ENCODE results near the gene PEX5.

PEX5 gene

DNA sequence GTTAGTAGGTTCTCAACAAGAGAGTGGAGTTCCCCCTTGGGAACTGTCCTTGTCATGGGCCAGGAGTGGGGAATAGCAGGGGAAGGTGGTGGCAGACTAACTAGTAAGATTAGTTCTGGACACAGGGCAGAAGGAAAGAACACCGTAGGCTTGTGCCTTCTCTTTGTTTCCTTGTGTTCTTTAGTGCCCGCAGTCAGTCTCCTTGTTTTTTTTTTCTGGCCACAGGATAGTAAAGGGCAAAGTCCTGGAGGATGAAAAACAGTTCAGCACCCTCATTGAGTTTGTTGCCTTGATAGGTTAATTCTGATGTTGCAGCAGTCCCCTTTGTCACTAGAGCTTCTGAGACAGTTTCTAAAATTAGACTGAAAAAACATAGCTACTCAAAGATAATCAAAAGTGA lies 8.4 kb downstream of the PEX5 start:
- no peak overlapping the region for H3K4me3 ChIP-seq (ENCODE audit: low read depth, low read length)
- TF ChIP-seq, protein P1, sequence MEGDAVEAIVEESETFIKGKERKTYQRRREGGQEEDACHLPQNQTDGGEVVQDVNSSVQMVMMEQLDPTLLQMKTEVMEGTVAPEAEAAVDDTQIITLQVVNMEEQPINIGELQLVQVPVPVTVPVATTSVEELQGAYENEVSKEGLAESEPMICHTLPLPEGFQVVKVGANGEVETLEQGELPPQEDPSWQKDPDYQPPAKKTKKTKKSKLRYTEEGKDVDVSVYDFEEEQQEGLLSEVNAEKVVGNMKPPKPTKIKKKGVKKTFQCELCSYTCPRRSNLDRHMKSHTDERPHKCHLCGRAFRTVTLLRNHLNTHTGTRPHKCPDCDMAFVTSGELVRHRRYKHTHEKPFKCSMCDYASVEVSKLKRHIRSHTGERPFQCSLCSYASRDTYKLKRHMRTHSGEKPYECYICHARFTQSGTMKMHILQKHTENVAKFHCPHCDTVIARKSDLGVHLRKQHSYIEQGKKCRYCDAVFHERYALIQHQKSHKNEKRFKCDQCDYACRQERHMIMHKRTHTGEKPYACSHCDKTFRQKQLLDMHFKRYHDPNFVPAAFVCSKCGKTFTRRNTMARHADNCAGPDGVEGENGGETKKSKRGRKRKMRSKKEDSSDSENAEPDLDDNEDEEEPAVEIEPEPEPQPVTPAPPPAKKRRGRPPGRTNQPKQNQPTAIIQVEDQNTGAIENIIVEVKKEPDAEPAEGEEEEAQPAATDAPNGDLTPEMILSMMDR (IDR thresholded peaks at IDR 0.05; ENCODE audit: low read depth, low read length) = no peak

DNA sequence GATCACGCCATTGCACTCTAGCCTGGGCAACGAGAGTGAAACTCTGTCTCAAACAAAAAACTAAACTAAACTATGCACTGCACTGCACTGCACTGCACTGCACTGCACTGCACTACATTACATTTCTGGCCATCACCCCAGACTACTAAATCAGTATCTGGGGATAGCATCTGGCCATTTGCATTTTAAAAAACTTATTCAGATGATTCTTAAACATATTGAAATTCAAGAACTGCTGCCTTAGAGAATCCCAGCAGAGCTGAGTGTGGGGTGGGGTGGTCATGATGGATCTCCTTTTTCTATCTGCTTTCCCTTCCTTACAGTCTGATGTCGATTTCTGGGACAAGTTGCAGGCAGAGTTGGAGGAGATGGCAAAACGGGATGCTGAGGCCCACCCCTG lies 13.6 kb downstream of the PEX5 start:
- TF ChIP-seq, protein P1 (IDR thresholded peaks at IDR 0.05; ENCODE audit: low read depth, low read length) = no peak
- H3K4me3 ChIP-seq (ENCODE audit: low read depth, low read length) = no peak overlapping the region

DNA sequence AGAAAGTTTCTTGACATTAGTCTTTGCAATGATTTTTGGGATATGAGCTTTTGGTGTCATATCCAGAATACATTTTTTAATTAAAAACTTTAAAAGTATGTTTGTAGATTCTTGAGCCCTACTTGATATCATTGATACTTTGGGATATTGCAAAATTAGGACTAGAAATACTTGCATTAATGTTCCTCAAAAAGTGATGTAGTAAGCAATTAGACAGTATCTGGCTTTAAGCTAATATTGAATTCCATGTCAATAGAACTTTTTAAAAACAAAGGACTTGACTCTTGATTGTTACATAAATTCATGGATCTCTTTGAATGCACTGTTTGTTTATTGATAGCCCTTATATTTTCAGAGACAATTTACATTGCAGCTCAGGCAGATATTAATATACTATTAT lies 15.6 kb downstream of the PEX5 start:
- TF ChIP-seq, protein P1 (IDR thresholded peaks at IDR 0.05; ENCODE audit: low read depth, low read length) = no peak
- no peak overlapping the region for H3K4me3 ChIP-seq (ENCODE audit: low read depth, low read length)

DNA sequence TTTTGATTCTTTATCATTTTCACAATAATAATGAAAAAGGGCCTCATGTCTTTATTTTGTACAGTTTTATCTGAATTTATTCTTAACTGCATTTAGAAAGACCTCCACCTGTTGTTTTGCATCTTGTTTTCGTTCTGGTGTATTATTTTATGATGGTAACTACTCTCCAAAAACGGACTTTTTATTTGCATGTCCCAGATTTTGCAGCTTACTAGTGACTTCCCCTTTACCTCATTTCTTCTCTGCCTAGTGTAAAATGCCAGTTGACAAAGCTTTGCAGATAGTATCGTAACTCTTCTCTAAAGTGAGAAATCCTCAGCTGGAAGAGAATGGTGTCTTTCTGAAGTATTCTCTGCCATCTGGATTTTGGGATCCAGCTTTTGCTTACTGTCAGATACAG lies 17.2 kb downstream of the PEX5 start:
- no peak overlapping the region for H3K4me3 ChIP-seq (ENCODE audit: low read depth, low read length)
- TF ChIP-seq, protein P1 (IDR thresholded peaks at IDR 0.05; ENCODE audit: low read depth, low read length) = no peak

DNA sequence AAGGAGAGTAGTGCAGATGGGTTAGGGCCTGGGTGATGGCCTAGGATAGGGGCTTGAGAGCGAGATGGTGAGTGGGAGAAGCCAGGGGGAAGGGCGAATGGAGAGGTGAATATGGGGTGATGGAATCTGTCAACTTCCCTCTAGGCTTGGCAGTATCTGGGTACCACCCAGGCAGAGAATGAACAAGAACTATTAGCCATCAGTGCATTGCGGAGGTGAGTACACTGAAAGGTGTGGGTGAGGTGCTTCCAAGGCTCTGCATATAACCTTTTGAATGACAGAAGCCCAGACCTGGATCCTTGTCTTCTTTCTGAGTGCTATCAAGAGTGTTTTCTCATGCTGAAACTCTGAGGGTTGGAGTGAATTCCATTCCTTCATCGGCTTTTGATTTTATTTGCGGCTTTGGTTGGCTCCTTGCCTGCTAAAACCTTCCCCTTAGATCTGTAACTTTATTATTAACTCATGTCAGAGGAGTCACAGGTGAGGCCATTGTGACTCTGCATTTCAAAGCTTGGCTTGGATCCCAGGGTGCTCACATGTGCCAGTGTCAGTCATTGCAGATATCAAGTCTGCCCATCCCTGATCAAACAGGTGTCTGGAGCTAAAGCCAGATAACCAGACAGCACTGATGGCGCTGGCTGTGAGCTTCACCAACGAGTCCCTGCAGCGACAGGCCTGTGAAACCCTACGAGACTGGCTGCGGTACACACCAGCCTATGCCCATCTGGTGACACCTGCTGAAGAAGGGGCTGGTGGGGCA lies 18.6 kb downstream of the PEX5 start:
- TF ChIP-seq, protein P1 (IDR thresholded peaks at IDR 0.05; ENCODE audit: low read depth, low read length) = no peak
- H3K4me3 ChIP-seq (ENCODE audit: low read depth, low read length) = no peak overlapping the region

DNA sequence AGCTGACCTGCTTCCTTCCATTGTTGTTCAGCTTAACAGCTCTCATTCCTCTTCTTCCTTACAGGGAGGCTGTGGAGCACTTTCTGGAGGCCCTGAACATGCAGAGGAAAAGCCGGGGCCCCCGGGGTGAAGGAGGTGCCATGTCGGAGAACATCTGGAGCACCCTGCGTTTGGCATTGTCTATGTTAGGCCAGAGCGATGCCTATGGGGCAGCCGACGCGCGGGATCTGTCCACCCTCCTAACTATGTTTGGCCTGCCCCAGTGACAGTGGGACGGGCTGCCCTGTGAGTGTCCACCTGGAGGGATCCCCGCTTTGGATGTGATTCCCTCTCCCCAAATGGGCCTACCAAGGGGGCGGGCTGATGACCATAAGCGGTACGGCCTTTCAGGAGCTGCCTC lies 20.5 kb downstream of the PEX5 start:
- H3K4me3 ChIP-seq (ENCODE audit: low read depth, low read length) = no peak overlapping the region
- TF ChIP-seq, protein P1 (IDR thresholded peaks at IDR 0.05; ENCODE audit: low read depth, low read length) = no peak

DNA sequence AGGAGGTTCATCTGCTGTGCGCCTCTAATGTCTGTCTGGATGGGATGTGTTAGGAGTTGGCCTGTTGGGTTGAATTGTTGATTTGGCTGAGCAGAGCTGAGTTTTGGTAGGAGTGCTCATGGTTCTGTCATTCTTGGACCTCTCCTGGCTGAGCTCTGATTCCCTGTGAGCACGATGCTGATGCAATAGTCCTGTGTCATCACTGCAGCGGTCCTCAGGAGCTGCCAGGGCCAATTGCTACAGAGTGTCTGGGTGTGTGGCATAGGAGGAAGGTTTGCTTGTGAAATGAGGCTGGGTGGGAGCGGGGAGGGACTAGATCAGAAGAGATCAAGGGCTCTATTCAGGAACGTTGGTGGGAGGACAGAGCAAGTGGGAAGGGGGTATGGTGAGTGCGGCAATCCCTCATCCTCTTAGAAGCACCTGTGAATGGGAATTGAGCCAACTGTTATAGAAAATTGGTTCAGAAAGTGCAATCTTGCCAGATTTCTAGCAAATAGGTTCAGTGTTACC lies 21.2 kb downstream of the PEX5 start:
- TF ChIP-seq, protein P1 (IDR thresholded peaks at IDR 0.05; ENCODE audit: low read depth, low read length) = no peak
- H3K4me3 ChIP-seq (ENCODE audit: low read depth, low read length) = no peak overlapping the region

All from WI38 (cell line).